K562 (cell line): Measurements from ENCODE around the gene BLTP2. TPM values are rescaled to one million over a fixed set of nuclear protein-coding genes. Genes with fewer than 3 reads are reported as not detected.

Source experiments
- ATF6 ChIP-seq: sonication (generic); formaldehyde crosslinking; IDR thresholded peaks from 2 replicates; pipeline ENCODE4 v1.4.0; 2020; ENCODE audit warnings: mild to moderate bottlenecking, missing genetic modification reagents
- FUS ChIP-seq: fragments of 200-400 bp; formaldehyde crosslinking; optimal IDR thresholded peaks from 2 replicates; pipeline ENCODE3; 2017; ENCODE audit warnings: low read depth, low read length
- XRCC5 ChIP-seq: fragments of 200-400 bp; formaldehyde crosslinking; IDR thresholded peaks from 2 replicates; pipeline ENCODE4 v1.6.1; 2017; ENCODE audit warnings: low read depth, mild to moderate bottlenecking, low read length
- ZNF146 ChIP-seq: IDR thresholded peaks from one replicate; pipeline ENCODE4 v1.6.1; 2018; ENCODE audit warnings: missing compliant biosample characterization; ENCODE audit not compliant: unreplicated experiment
- ZNF318 ChIP-seq, 2 experiments: fragments of 450-650 bp; IDR thresholded peaks; 2 replicates each; pipeline ENCODE4 v1.6.1; 2016; ENCODE audit warnings: mild to moderate bottlenecking in 2 of 2, borderline replicate concordance in 1 of 2, low read depth in 1 of 2, moderate library complexity in 1 of 2
- ZNF699 ChIP-seq: fragments of 250-450 bp; sonication (Bioruptor Pico); IDR thresholded peaks from 2 replicates; pipeline ENCODE4 v1.8.0; 2021; ENCODE audit warnings: mild to moderate bottlenecking, moderate library complexity; ENCODE audit not compliant: insufficient replicate concordance
- polyA plus RNA-seq, 8 experiments: library from polyadenylated mRNA; depleted of rRNA in 4 of 8; stranded (reverse) in 5 of 8; unstranded in 3 of 8; fragments of >200 nt; fragmentation: Nextera tagmentation in 2 of 8; fragmentation: Illumina TruSeq in 1 of 8; extraction: Ambion mirVana in 2 of 8; extraction: Trizol in 1 of 8; gene quantifications; 2 replicates each; pipeline versions ENCODE4 v1.2.1 to v1.2.3, GENCODE V29; 2011 to 2014; ENCODE audit warnings: inconsistent platforms in 1 of 8, missing spikeins in 1 of 8
- total RNA-seq, 7 experiments: library from RNA; depleted of rRNA in 6 of 7; stranded (reverse); fragments of >200 nt in 6 of 7; fragmentation: Illumina TruSeq in 2 of 7; extraction: Trizol in 2 of 7; gene quantifications; 2 replicates each; pipeline versions ENCODE4 v1.2.1 to v1.2.3, GENCODE V29; 2011 to 2021; ENCODE audit warnings: low replicate concordance in 1 of 7
- TF ChIP-seq, protein P1 (sequence below): fragments of 450-650 bp; IDR thresholded peaks from 2 replicates; pipeline ENCODE4 v1.6.1; 2016; ENCODE audit warnings: low read depth

The BLTP2 gene
- total and polyA plus RNA-seq, 9 of the 15 experiments (the other 6 are each of a cell fraction or from before 2014, with no cell fraction given), result 14.7 to 174 (median 103) TPM

DNA sequence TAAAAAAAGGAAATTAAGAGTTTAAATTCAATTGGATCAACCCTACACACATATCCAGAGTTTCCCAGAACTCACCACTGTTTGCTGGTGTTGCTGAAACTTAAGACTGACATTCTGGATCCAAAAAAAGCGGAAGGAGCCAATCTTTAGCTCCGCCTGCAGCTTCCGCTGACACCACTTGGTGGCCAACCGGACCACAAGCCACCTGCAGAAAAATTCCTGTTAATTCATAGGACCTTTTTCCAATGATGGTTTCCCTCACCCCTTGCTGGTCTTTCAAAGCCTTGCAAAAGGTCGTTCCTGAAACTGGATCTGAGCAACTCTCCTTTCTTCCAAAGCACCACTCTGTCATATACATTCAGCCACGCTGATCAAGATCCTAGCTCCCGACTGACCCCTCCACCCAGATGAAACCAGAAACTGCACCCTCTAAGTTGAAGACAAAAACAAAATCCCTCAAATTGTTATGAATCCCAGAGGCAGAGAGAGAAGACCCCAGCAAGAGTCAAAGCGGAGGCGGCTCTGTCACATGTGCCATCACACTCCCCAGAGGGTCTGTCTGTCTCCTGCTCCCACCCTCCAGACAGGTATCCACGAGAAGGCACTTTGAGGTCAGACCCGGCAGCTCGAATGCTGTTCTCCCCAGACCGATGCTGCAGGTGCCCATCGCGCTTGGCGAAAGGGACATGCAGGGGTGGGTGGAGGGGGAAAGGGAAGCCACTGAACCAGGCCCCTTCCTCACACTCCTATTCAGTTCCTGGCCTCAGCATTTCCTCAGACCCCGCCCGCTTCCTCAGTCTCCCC, 773 bp downstream of the BLTP2 start (continued):
- TF ChIP-seq ZNF318 (IDR thresholded peaks at IDR 0.05; ENCODE audit: borderline replicate concordance in 1 of 2, low read depth in 1 of 2), result no peak
- peak; percentile 58; the same call in 1 of the 2 replicates for TF ChIP-seq XRCC5
- TF ChIP-seq ZNF699 (CRISPR knock-in tag), result no peak
- no peak for TF ChIP-seq ATF6 (CRISPR knock-in tag)
- no peak for TF ChIP-seq ZNF146 (CRISPR knock-in tag)
- no peak for TF ChIP-seq FUS
- TF ChIP-seq, protein P1, sequence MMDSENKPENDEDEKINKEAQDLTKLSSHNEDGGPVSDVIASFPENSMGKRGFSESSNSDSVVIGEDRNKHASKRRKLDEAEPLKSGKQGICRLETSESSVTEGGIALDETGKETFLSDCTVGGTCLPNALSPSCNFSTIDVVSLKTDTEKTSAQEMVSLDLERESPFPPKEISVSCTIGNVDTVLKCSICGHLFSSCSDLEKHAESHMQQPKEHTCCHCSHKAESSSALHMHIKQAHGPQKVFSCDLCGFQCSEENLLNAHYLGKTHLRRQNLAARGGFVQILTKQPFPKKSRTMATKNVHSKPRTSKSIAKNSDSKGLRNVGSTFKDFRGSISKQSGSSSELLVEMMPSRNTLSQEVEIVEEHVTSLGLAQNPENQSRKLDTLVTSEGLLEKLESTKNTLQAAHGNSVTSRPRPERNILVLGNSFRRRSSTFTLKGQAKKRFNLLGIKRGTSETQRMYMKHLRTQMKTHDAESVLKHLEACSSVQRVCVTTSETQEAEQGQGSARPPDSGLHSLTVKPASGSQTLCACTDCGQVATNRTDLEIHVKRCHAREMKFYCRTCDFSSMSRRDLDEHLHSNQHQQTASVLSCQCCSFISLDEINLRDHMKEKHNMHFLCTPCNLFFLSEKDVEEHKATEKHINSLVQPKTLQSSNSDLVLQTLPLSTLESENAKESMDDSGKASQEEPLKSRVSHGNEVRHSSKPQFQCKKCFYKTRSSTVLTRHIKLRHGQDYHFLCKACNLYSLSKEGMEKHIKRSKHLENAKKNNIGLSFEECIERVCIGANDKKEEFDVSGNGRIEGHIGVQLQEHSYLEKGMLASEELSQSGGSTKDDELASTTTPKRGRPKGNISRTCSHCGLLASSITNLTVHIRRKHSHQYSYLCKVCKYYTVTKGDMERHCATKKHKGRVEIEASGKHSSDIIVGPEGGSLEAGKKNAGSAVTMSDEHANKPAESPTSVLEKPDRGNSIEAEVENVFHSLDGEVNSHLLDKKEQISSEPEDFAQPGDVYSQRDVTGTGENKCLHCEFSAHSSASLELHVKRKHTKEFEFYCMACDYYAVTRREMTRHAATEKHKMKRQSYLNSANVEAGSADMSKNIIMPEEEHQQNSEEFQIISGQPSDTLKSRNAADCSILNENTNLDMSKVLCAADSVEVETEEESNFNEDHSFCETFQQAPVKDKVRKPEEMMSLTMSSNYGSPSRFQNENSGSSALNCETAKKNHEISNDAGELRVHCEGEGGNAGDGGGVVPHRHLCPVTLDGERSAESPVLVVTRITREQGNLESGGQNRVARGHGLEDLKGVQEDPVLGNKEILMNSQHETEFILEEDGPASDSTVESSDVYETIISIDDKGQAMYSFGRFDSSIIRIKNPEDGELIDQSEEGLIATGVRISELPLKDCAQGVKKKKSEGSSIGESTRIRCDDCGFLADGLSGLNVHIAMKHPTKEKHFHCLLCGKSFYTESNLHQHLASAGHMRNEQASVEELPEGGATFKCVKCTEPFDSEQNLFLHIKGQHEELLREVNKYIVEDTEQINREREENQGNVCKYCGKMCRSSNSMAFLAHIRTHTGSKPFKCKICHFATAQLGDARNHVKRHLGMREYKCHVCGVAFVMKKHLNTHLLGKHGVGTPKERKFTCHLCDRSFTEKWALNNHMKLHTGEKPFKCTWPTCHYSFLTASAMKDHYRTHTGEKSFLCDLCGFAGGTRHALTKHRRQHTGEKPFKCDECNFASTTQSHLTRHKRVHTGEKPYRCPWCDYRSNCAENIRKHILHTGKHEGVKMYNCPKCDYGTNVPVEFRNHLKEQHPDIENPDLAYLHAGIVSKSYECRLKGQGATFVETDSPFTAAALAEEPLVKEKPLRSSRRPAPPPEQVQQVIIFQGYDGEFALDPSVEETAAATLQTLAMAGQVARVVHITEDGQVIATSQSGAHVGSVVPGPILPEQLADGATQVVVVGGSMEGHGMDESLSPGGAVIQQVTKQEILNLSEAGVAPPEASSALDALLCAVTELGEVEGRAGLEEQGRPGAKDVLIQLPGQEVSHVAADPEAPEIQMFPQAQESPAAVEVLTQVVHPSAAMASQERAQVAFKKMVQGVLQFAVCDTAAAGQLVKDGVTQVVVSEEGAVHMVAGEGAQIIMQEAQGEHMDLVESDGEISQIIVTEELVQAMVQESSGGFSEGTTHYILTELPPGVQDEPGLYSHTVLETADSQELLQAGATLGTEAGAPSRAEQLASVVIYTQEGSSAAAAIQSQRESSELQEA, result no peak
